ENCODE results near the gene MYBPC1. TPM values are rescaled to one million over a fixed set of nuclear protein-coding genes. Genes with fewer than 3 reads are reported as not detected.

Gene MYBPC1
- total and polyA plus RNA-seq, 2 of the 13 experiments (the other 11 are each of a cell fraction or from before 2014, with no cell fraction given), result 0.31 to 0.53 TPM

GRCh38 chr12:101612160-101612916 lies 17.6 kb downstream of the MYBPC1 start:
- no peak overlapping the region for H3K9ac ChIP-seq (ENCODE audit: insufficient read depth, low read depth, low read length)
- TF ChIP-seq ZNF75D (CRISPR knock-in tag; IDR thresholded peaks at IDR 0.05; ENCODE audit: borderline replicate concordance), result no peak
- 0 out of 2 replicates have a peak, but pooled peaks have one; percentile 8 for TF ChIP-seq CEBPG (CRISPR knock-in tag; IDR thresholded peaks at IDR 0.05)
- no peak for TF ChIP-seq CBX2 (IDR thresholded peaks at IDR 0.05; ENCODE audit: low read depth, low read length)
- no peak for TF ChIP-seq CBX2 (CRISPR knock-in tag; IDR thresholded peaks at IDR 0.05; ENCODE audit: low read depth)
- TF ChIP-seq, protein P1, sequence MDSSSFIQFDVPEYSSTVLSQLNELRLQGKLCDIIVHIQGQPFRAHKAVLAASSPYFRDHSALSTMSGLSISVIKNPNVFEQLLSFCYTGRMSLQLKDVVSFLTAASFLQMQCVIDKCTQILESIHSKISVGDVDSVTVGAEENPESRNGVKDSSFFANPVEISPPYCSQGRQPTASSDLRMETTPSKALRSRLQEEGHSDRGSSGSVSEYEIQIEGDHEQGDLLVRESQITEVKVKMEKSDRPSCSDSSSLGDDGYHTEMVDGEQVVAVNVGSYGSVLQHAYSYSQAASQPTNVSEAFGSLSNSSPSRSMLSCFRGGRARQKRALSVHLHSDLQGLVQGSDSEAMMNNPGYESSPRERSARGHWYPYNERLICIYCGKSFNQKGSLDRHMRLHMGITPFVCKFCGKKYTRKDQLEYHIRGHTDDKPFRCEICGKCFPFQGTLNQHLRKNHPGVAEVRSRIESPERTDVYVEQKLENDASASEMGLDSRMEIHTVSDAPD (CRISPR knock-in tag; IDR thresholded peaks at IDR 0.05), result no peak
- TF ChIP-seq, protein P2, sequence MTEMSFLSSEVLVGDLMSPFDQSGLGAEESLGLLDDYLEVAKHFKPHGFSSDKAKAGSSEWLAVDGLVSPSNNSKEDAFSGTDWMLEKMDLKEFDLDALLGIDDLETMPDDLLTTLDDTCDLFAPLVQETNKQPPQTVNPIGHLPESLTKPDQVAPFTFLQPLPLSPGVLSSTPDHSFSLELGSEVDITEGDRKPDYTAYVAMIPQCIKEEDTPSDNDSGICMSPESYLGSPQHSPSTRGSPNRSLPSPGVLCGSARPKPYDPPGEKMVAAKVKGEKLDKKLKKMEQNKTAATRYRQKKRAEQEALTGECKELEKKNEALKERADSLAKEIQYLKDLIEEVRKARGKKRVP (CRISPR knock-in tag; IDR thresholded peaks at IDR 0.05), result no peak
- TF ChIP-seq CEBPB (IDR thresholded peaks at IDR 0.05; ENCODE audit: borderline replicate concordance, low read depth, low read length), result peak; percentile 60; the same call in 1 of the 2 replicates
- no peaks in the 10 kb centered on the region for H3K36me3 ChIP-seq (replicated peaks in 1 of 2; ENCODE audit: control insufficient read depth in 1 of 2, insufficient read depth in 2 of 2, low read length in 2 of 2)
- no peaks in the 10 kb centered on the region for H3K79me2 ChIP-seq (ENCODE audit: insufficient read depth, low read length)
- ChIA-PET POLR2A (no interaction called here), CTCF (ENCODE audit: low intra/inter-chr PET ratio, low total read pairs) (no interaction called here)
- no peaks in the 10 kb centered on the region for H3K9me3 ChIP-seq (ENCODE audit: low read length)
- in situ Hi-C loops (cut with HindIII; ENCODE audit: extremely low pct_ligation_motif_present, low pct_unique_long_range_greater_than_20kb), result no loop called here
- FAIRE-seq (no peak), DNase-seq (ENCODE audit: low spot score) (no peak), ATAC-seq (no peak)
- WGBS (ENCODE audit: low lambda C conversion rate), result 97% methylated on average over 7 of the region's 7 CpGs
- peaks cover 76% of the 10 kb centered on the region for H3K4me1 ChIP-seq (ENCODE audit: insufficient read depth, low read length)
- no peak overlapping the region for H3K4me3 ChIP-seq (replicated peaks in 1 of 3; ENCODE audit: insufficient read depth in 1 of 3, low read depth in 2 of 3, low read length in 3 of 3)
- H3K27me3 ChIP-seq (ENCODE audit: control insufficient read depth in 1 of 2, insufficient read depth in 2 of 2, low read length in 2 of 2), result no peaks in the 10 kb centered on the region
- no peak overlapping the region for H3K27ac ChIP-seq (ENCODE audit: extremely low read length, insufficient read depth, low read length)
- BruUV-seq (replicated peaks), result no TSS peak
- H4K20me1 ChIP-seq (ENCODE audit: insufficient read depth, low read length), result no peaks in the 10 kb centered on the region
- no peak overlapping the region for H3K4me2 ChIP-seq (ENCODE audit: low read depth, low read length)
- intact Hi-C loops (cut with micrococcal nuclease; ENCODE audit: unreplicated experiment), result no loop called here
- no peak overlapping the region for H2AFZ ChIP-seq (ENCODE audit: low read length)
